GM23248 (cell line): Measurements from ENCODE around the gene ALK.

ENCODE experiments used
- EZH2 ChIP-seq: fragments of 200-600 bp; sonication (generic); IDR thresholded peaks from 2 replicates; pipeline ENCODE4 v1.6.1; 2018; ENCODE audit warnings: antibody characterized with exemption, mild to moderate bottlenecking; ENCODE audit not compliant: insufficient read depth, poor library complexity, severe bottlenecking
- EZH2phosphoT487 ChIP-seq: fragments of 200-600 bp; sonication (generic); IDR thresholded peaks from 2 replicates; pipeline ENCODE4 v1.6.1; 2018; ENCODE audit warnings: antibody characterized with exemption, moderate library complexity, mild to moderate bottlenecking, low read depth; ENCODE audit not compliant: insufficient read depth

DNA sequence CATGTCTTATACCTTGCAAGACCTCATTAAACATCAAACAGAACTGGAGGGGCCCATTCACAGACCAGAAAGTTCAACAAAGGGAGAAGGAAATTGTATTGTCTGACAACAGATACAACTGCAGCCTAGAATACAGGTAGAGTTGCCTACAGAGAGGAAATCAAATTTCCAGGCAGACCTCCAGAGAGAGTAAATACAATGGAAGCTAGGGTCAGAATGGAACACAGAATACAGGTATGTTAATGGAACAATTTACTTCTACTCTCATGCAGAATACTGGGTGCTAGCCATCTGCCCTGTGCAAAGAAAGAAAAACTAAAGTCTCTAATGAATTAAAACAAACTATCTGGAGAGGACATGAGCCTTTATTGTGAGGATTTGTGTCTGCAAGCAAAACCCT lies 31.6 kb upstream of the ALK start:
- TF ChIP-seq EZH2 (no peak), EZH2phosphoT487 (no peak)
